Coronary artery (tissue), 2 donors: ENCODE data around the gene SSBP3.
A peak's percentile ranks its signal among the peaks of the same experiment; 100 is the strongest.

Experiments
- DNase-seq: peaks from one replicate; pipeline ENCODE4 v3.0.0-alpha.2; 2017; ENCODE audit warnings: low spot score
- H3K27ac ChIP-seq, 2 donors: fragments of 200-600 bp; sonication (generic); one replicate each; pipeline ENCODE4 v1.5.1; 2016 to 2019
- H3K4me3 ChIP-seq: fragments of 200-600 bp; sonication (generic); 2 replicates; pipeline ENCODE4 v1.5.1; 2016; ENCODE audit warnings: mild to moderate bottlenecking, moderate library complexity
- CTCF ChIP-seq: fragments of 200-600 bp; sonication (generic); IDR thresholded peaks from one replicate; pipeline ENCODE4 v1.5.1; 2019; ENCODE audit warnings: antibody characterized with exemption

Gene SSBP3

GRCh38 chr1:54283635-54284385 lies 122.4 kb downstream of the SSBP3 start:
- Histone ChIP-seq H3K4me3 (no peak overlapping the region), H3K27ac (peak overlapping the region; percentile 48 to 57)
- no peak for DNase-seq
- no peak for TF ChIP-seq CTCF

GRCh38 chr1:54282101-54282847 lies 123.9 kb downstream of the SSBP3 start:
- no peak for TF ChIP-seq CTCF
- Histone ChIP-seq H3K4me3 (no peak overlapping the region), H3K27ac (peak overlapping the region; percentile 44 to 75)
- DNase-seq, result no peak

GRCh38 chr1:54280651-54281050 lies 125.5 kb downstream of the SSBP3 start:
- no peak overlapping the region for H3K4me3 ChIP-seq
- H3K27ac ChIP-seq, result peak overlapping the region; percentile 97
- no peak for TF ChIP-seq CTCF
- no peak for DNase-seq

GRCh38 chr1:54279457-54279856 lies 126.7 kb downstream of the SSBP3 start:
- no peak for DNase-seq
- Histone ChIP-seq H3K4me3 (peak overlapping the region; percentile 3), H3K27ac (peak overlapping the region; percentile 97)
- no peak for TF ChIP-seq CTCF

GRCh38 chr1:54278941-54279422 lies 127.2 kb downstream of the SSBP3 start:
- Histone ChIP-seq H3K4me3 (peak overlapping the region; percentile 21), H3K27ac (peak overlapping the region; percentile 97)
- no peak for TF ChIP-seq CTCF
- peak; percentile 91 for DNase-seq

GRCh38 chr1:54277451-54278341 lies 128.5 kb downstream of the SSBP3 start:
- DNase-seq, result no peak
- TF ChIP-seq CTCF, result no peak
- H3K4me3 ChIP-seq, result peak overlapping the region; percentile 14
- peak overlapping the region; percentile 97 for H3K27ac ChIP-seq
